GM19397 (cell line): ENCODE results near the gene INPP5A.
"Not testable (repeated sequence)": the region's sequence is repeated elsewhere in the genome, so short reads cannot be mapped to it uniquely, and the experiment has no call there.

ENCODE experiments used
- ATAC-seq: cut with Tn5 transposase; IDR thresholded peaks from one replicate; pipeline ENCODE4 v1.9.1; 2021; ENCODE audit warnings: mild to moderate bottlenecking, moderate library complexity; ENCODE audit not compliant: unreplicated experiment

Gene INPP5A

GRCh38 chr10:132700156-132701098, 162.8 kb downstream of the INPP5A start:
- ATAC-seq, result no peak

GRCh38 chr10:132701099-132701845, 163.7 kb downstream of the INPP5A start:
- ATAC-seq, result no peak

GRCh38 chr10:132701846-132702190, 164.2 kb downstream of the INPP5A start:
- ATAC-seq, result no peak

- ATAC-seq, result no peak
Measured at GRCh38 chr10:132702601-132703418, 165.2 kb downstream of the INPP5A start.

GRCh38 chr10:132703419-132704007, 165.9 kb downstream of the INPP5A start:
- ATAC-seq, result no peak

- ATAC-seq, result no peak
Measured at GRCh38 chr10:132704008-132704814, 166.6 kb downstream of the INPP5A start.

- not testable (repeated sequence) for ATAC-seq
Measured at GRCh38 chr10:132704815-132705064, 167.2 kb downstream of the INPP5A start.

GRCh38 chr10:132705173-132705572, 167.6 kb downstream of the INPP5A start:
- ATAC-seq, result no peak

- ATAC-seq, result no peak
Measured at GRCh38 chr10:132705943-132706342, 168.4 kb downstream of the INPP5A start.

GRCh38 chr10:132706701-132707100, 169.1 kb downstream of the INPP5A start:
- ATAC-seq, result no peak

GRCh38 chr10:132707121-132707775, 169.7 kb downstream of the INPP5A start:
- ATAC-seq, result no peak

GRCh38 chr10:132707776-132708171, 170.2 kb downstream of the INPP5A start:
- no peak for ATAC-seq

GRCh38 chr10:132708441-132708840, 170.9 kb downstream of the INPP5A start:
- ATAC-seq, result no peak

- ATAC-seq, result no peak
Measured at GRCh38 chr10:132708936-132709335, 171.3 kb downstream of the INPP5A start.

- ATAC-seq, result no peak
Measured at GRCh38 chr10:132709471-132709951, 171.9 kb downstream of the INPP5A start.

- no peak for ATAC-seq
Measured at GRCh38 chr10:132710036-132710686, 172.6 kb downstream of the INPP5A start.

- no peak for ATAC-seq
Measured at GRCh38 chr10:132710746-132711612, 173.4 kb downstream of the INPP5A start.

- ATAC-seq, result no peak
Measured at GRCh38 chr10:132711613-132712121, 174.1 kb downstream of the INPP5A start.
